ENCODE data around the gene PLXNA4. TPM values are rescaled to one million over a fixed set of nuclear protein-coding genes. Genes with fewer than 3 reads are reported as not detected.

The PLXNA4 gene
- total and polyA plus RNA-seq, 2 donors: 1.6 to 6.5 TPM

GRCh38 chr7:132105096-132105495 lies 471.2 kb downstream of the PLXNA4 start:
- Histone ChIP-seq H3K36me3 (ENCODE audit: insufficient read depth) (no peaks in the 10 kb centered on the region), H3K4me3 (ENCODE audit: low read depth, low read length) (no peak overlapping the region), H3K4me1 (ENCODE audit: insufficient read depth) (no peaks in the 10 kb centered on the region), H3K27ac (ENCODE audit: low read depth) (no peak overlapping the region)
- DNase-seq (ENCODE audit: extremely low spot score): no peak
- 63% methylated on average over 3 of the region's 3 CpGs for WGBS

- Histone ChIP-seq H3K27ac (ENCODE audit: low read depth) (no peak overlapping the region), H3K4me3 (ENCODE audit: low read depth, low read length) (no peak overlapping the region), H3K36me3 (ENCODE audit: insufficient read depth) (no peaks in the 10 kb centered on the region), H3K4me1 (ENCODE audit: insufficient read depth) (no peaks in the 10 kb centered on the region)
- no peak for DNase-seq (ENCODE audit: extremely low spot score)
- WGBS: 89% methylated on average over 3 of the region's 3 CpGs
Observed at GRCh38 chr7:132103718-132104117, 472.6 kb downstream of the PLXNA4 start.

- no peak overlapping the region for H3K27ac ChIP-seq (ENCODE audit: low read depth)
- H3K4me1 ChIP-seq (ENCODE audit: insufficient read depth): no peaks in the 10 kb centered on the region
Observed at GRCh38 chr7:132102942-132103341, 473.3 kb downstream of the PLXNA4 start.

GRCh38 chr7:132102391-132102790 lies 473.9 kb downstream of the PLXNA4 start:
- Histone ChIP-seq H3K4me3 (ENCODE audit: low read depth, low read length) (no peak overlapping the region), H3K4me1 (ENCODE audit: insufficient read depth) (no peaks in the 10 kb centered on the region), H3K27ac (ENCODE audit: low read depth) (no peak overlapping the region), H3K36me3 (ENCODE audit: insufficient read depth) (no peaks in the 10 kb centered on the region)
- 94% methylated on average over 10 of the region's 10 CpGs for WGBS
- DNase-seq (ENCODE audit: extremely low spot score): no peak

More at GRCh38 chr7:132102942-132103341, 473.3 kb downstream of the PLXNA4 start:
- DNase-seq (ENCODE audit: extremely low spot score): no peak
- Histone ChIP-seq H3K36me3 (ENCODE audit: insufficient read depth) (no peaks in the 10 kb centered on the region), H3K4me3 (ENCODE audit: low read depth, low read length) (no peak overlapping the region)
- 87% methylated on average over 10 of the region's 10 CpGs for WGBS

GRCh38 chr7:132100981-132101380 lies 475.3 kb downstream of the PLXNA4 start:
- Histone ChIP-seq H3K4me1 (ENCODE audit: insufficient read depth) (no peaks in the 10 kb centered on the region), H3K4me3 (ENCODE audit: low read depth, low read length) (no peak overlapping the region), H3K27ac (ENCODE audit: low read depth) (no peak overlapping the region), H3K36me3 (ENCODE audit: insufficient read depth) (no peaks in the 10 kb centered on the region)
- no peak for DNase-seq (ENCODE audit: extremely low spot score)
- 95% methylated on average over 6 of the region's 6 CpGs for WGBS

- Histone ChIP-seq H3K4me1 (ENCODE audit: insufficient read depth) (no peaks in the 10 kb centered on the region), H3K27ac (ENCODE audit: low read depth) (no peak overlapping the region), H3K36me3 (ENCODE audit: insufficient read depth) (no peaks in the 10 kb centered on the region), H3K4me3 (ENCODE audit: low read depth, low read length) (no peak overlapping the region)
- no peak for DNase-seq (ENCODE audit: extremely low spot score)
- WGBS: 90% methylated on average over 3 of the region's 3 CpGs
Observed at GRCh38 chr7:132100483-132100882, 475.8 kb downstream of the PLXNA4 start.

- H3K36me3 ChIP-seq (ENCODE audit: insufficient read depth): no peaks in the 10 kb centered on the region
- WGBS: 90% methylated on average over 2 of the region's 2 CpGs
Observed at GRCh38 chr7:132099163-132099562, 477.1 kb downstream of the PLXNA4 start.

GRCh38 chr7:132098327-132098726 lies 477.9 kb downstream of the PLXNA4 start:
- Histone ChIP-seq H3K36me3 (ENCODE audit: insufficient read depth) (no peaks in the 10 kb centered on the region), H3K4me3 (ENCODE audit: low read depth, low read length) (no peak overlapping the region), H3K27ac (ENCODE audit: low read depth) (no peak overlapping the region), H3K4me1 (ENCODE audit: insufficient read depth) (no peaks in the 10 kb centered on the region)
- WGBS: 91% methylated on average over 1 of the region's 1 CpG
- DNase-seq (ENCODE audit: extremely low spot score): no peak

More at GRCh38 chr7:132099163-132099562, 477.1 kb downstream of the PLXNA4 start:
- Histone ChIP-seq H3K4me1 (ENCODE audit: insufficient read depth) (no peaks in the 10 kb centered on the region), H3K27ac (ENCODE audit: low read depth) (no peak overlapping the region), H3K4me3 (ENCODE audit: low read depth, low read length) (no peak overlapping the region)
- no peak for DNase-seq (ENCODE audit: extremely low spot score)

- Histone ChIP-seq H3K27ac (ENCODE audit: low read depth) (no peak overlapping the region), H3K4me3 (ENCODE audit: low read depth, low read length) (no peak overlapping the region), H3K4me1 (ENCODE audit: insufficient read depth) (no peaks in the 10 kb centered on the region), H3K36me3 (ENCODE audit: insufficient read depth) (no peaks in the 10 kb centered on the region)
- 75% methylated on average over 9 of the region's 9 CpGs for WGBS
- DNase-seq (ENCODE audit: extremely low spot score): no peak
Observed at GRCh38 chr7:132097550-132098134, 478.6 kb downstream of the PLXNA4 start.

- Histone ChIP-seq H3K27ac (ENCODE audit: low read depth) (no peak overlapping the region), H3K4me3 (ENCODE audit: low read depth, low read length) (no peak overlapping the region), H3K4me1 (ENCODE audit: insufficient read depth) (no peaks in the 10 kb centered on the region), H3K36me3 (ENCODE audit: insufficient read depth) (no peaks in the 10 kb centered on the region)
- no peak for DNase-seq (ENCODE audit: extremely low spot score)
- WGBS: 87% methylated on average over 5 of the region's 5 CpGs
Observed at GRCh38 chr7:132095111-132095765, 481.0 kb downstream of the PLXNA4 start.

GRCh38 chr7:132092106-132092505 lies 484.2 kb downstream of the PLXNA4 start:
- 68% methylated on average over 4 of the region's 4 CpGs for WGBS
- Histone ChIP-seq H3K4me3 (ENCODE audit: low read depth, low read length) (no peak overlapping the region), H3K36me3 (ENCODE audit: insufficient read depth) (no peaks in the 10 kb centered on the region), H3K4me1 (ENCODE audit: insufficient read depth) (no peaks in the 10 kb centered on the region), H3K27ac (ENCODE audit: low read depth) (no peak overlapping the region)
- DNase-seq (ENCODE audit: extremely low spot score): no peak

GRCh38 chr7:132091706-132092105 lies 484.6 kb downstream of the PLXNA4 start:
- DNase-seq (ENCODE audit: extremely low spot score): no peak
- H3K27ac ChIP-seq (ENCODE audit: low read depth): no peak overlapping the region
- 41% methylated on average over 1 of the region's 1 CpG for WGBS
- H3K4me3 ChIP-seq (ENCODE audit: low read depth, low read length): no peak overlapping the region
- H3K36me3 ChIP-seq (ENCODE audit: insufficient read depth): no peaks in the 10 kb centered on the region
- H3K4me1 ChIP-seq (ENCODE audit: insufficient read depth): no peaks in the 10 kb centered on the region

- no peak overlapping the region for H3K4me3 ChIP-seq (ENCODE audit: low read depth, low read length)
- no peaks in the 10 kb centered on the region for H3K36me3 ChIP-seq (ENCODE audit: insufficient read depth)
- WGBS: 88% methylated on average over 4 of the region's 4 CpGs
- no peak for DNase-seq (ENCODE audit: extremely low spot score)
- no peaks in the 10 kb centered on the region for H3K4me1 ChIP-seq (ENCODE audit: insufficient read depth)
- no peak overlapping the region for H3K27ac ChIP-seq (ENCODE audit: low read depth)
Observed at GRCh38 chr7:132090444-132090843, 485.8 kb downstream of the PLXNA4 start.

GRCh38 chr7:132089356-132089755 lies 486.9 kb downstream of the PLXNA4 start:
- Histone ChIP-seq H3K4me1 (ENCODE audit: insufficient read depth) (no peaks in the 10 kb centered on the region), H3K36me3 (ENCODE audit: insufficient read depth) (no peaks in the 10 kb centered on the region), H3K4me3 (ENCODE audit: low read depth, low read length) (no peak overlapping the region), H3K27ac (ENCODE audit: low read depth) (no peak overlapping the region)
- DNase-seq (ENCODE audit: extremely low spot score): no peak
- 61% methylated on average over 3 of the region's 3 CpGs for WGBS

Data from urinary bladder (tissue), 4 donors.